Upper lobe of left lung (tissue), 6 donors: Measurements from ENCODE around the gene DYNC2H1. TPM values are rescaled to one million over a fixed set of nuclear protein-coding genes. Genes with fewer than 3 reads are reported as not detected.

Experiments
- ATAC-seq, 2 donors: fragments of 200-7000 bp; cut with Tn5 transposase; one replicate each; pipeline ENCODE4 v1.9.1; 2022; ENCODE audit warnings: mild to moderate bottlenecking in 2 of 2, moderate library complexity in 2 of 2; ENCODE audit not compliant: low FRiP score in 2 of 2
- DNase-seq, 2 donors: peaks; one replicate each; pipeline ENCODE4 v3.0.0-alpha.2; 2019 to 2020
- H3K27ac ChIP-seq, 4 donors: fragments of 200-600 bp; sonication (generic); one replicate each; pipeline ENCODE4 v1.5.1; 2016 to 2019
- H3K27me3 ChIP-seq, 4 donors: fragments of 200-600 bp; sonication (generic); one replicate each; pipeline ENCODE4 v1.5.1; 2017 to 2019
- H3K36me3 ChIP-seq, 4 donors: fragments of 200-600 bp; sonication (generic); one replicate each; pipeline ENCODE4 v1.5.1; 2016 to 2019
- H3K4me1 ChIP-seq, 4 donors: fragments of 200-600 bp; sonication (generic); one replicate each; pipeline ENCODE4 v1.5.1; 2018 to 2019
- H3K4me3 ChIP-seq, 4 donors: fragments of 200-600 bp; sonication (generic); one replicate each; pipeline ENCODE4 v1.5.1; 2017 to 2019; ENCODE audit warnings: mild to moderate bottlenecking in 2 of 4, moderate library complexity in 1 of 4
- H3K9me3 ChIP-seq, 4 donors: fragments of 200-600 bp; sonication (generic); one replicate each; pipeline ENCODE4 v1.5.1; 2018 to 2019
- EP300 ChIP-seq, 4 donors: sonication (generic); formaldehyde crosslinking; IDR thresholded peaks; one replicate each; pipeline ENCODE4 v1.5.1; 2017; ENCODE audit warnings: antibody characterized with exemption in 4 of 4, control low read depth in 2 of 4
- POLR2A ChIP-seq, 4 donors: fragments of 450-650 bp; IDR thresholded peaks; one replicate each; pipeline ENCODE4 v1.5.1; 2016 to 2017; ENCODE audit warnings: antibody characterized with exemption in 4 of 4, mild to moderate bottlenecking in 2 of 4
- POLR2AphosphoS5 ChIP-seq, 2 donors: sonication (generic); formaldehyde crosslinking; IDR thresholded peaks; one replicate each; pipeline ENCODE4 v1.5.1; 2017; ENCODE audit warnings: antibody characterized with exemption in 2 of 2
- WGBS, 2 donors: methylation state at CpG; one replicate each; pipeline ENCODE4 v1.1.5; 2017 to 2018; 5-methylcytosine and 5-hydroxymethylcytosine counted together
- total RNA-seq, 6 donors: library from RNA; depleted of rRNA in 4 of 6; stranded (reverse); fragments of >200 nt in 4 of 6; gene quantifications; one replicate each; pipeline versions ENCODE4 v1.1.0 to v1.2.1, GENCODE V29; 2016 to 2021
- TF ChIP-seq, protein P1 (sequence below), 6 experiments: fragments of 450-650 bp in 4 of 6; fragments of 200-600 bp in 2 of 6; sonication (generic) in 2 of 6; IDR thresholded peaks; one replicate each; pipeline ENCODE4 v1.5.1; 2016 to 2019; ENCODE audit warnings: antibody characterized with exemption in 6 of 6
- donor health status: DM: no; HTN: no; CAD: no; lungs with moderate emphysema.
- donor health status: DM: no; HTN: yes; CAD: no; lungs with severe emphysema.

Gene DYNC2H1
- total RNA-seq, 6 donors from 2014 or later, result 11.1 to 62.4 (median 23.2) TPM

DNA sequence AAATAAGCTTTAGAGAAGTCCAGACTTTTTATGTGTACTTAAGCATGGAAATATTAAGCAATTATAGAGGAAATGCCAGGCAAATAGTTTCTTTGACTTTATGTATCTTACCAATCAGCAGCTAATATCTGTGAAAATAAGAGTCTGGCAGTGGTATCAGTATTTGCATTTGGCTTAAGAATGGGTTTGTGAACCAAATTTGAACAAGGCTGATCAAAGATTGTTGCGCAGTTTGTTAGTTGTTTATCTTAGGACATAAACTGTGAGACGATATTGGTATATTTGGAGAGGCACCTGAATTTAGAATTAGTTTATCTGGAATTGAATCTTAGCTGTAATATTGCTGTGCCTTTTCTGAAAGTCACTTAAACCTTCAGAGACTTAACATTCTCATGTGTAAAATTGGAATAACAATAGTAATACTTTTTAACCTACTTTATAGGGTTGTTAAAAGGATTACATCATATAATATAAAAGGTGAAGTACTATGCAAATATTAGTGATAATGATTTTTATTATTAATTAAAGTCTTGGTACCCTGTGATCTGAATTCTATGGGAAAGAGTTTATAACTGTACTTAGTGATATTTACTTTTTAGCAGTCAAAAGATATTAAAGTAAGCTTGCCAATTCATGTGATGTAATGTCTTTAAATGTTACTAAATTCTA lies 66.4 kb downstream of the DYNC2H1 start:
- H3K9me3 ChIP-seq, result no peaks in the 10 kb centered on the region
- WGBS, 2 donors, result 56 to 61% methylated on average over 2 of the region's 2 CpGs
- TF ChIP-seq EP300 (IDR thresholded peaks at IDR 0.05) (no peak), POLR2A (IDR thresholded peaks at IDR 0.05) (no peak), POLR2AphosphoS5 (IDR thresholded peaks at IDR 0.05) (no peak)
- TF ChIP-seq, protein P1, sequence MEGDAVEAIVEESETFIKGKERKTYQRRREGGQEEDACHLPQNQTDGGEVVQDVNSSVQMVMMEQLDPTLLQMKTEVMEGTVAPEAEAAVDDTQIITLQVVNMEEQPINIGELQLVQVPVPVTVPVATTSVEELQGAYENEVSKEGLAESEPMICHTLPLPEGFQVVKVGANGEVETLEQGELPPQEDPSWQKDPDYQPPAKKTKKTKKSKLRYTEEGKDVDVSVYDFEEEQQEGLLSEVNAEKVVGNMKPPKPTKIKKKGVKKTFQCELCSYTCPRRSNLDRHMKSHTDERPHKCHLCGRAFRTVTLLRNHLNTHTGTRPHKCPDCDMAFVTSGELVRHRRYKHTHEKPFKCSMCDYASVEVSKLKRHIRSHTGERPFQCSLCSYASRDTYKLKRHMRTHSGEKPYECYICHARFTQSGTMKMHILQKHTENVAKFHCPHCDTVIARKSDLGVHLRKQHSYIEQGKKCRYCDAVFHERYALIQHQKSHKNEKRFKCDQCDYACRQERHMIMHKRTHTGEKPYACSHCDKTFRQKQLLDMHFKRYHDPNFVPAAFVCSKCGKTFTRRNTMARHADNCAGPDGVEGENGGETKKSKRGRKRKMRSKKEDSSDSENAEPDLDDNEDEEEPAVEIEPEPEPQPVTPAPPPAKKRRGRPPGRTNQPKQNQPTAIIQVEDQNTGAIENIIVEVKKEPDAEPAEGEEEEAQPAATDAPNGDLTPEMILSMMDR (IDR thresholded peaks at IDR 0.05), result no peak
- ATAC-seq (no peak), DNase-seq (no peak)
- no peak overlapping the region for H3K4me3 ChIP-seq
- no peak overlapping the region for H3K27ac ChIP-seq
- H3K4me1 ChIP-seq, result no peaks in the 10 kb centered on the region
- no peaks in the 10 kb centered on the region for H3K27me3 ChIP-seq
- H3K36me3 ChIP-seq, result peaks cover 0 to 10% (median 0%) of the 10 kb centered on the region in 4 donors

DNA sequence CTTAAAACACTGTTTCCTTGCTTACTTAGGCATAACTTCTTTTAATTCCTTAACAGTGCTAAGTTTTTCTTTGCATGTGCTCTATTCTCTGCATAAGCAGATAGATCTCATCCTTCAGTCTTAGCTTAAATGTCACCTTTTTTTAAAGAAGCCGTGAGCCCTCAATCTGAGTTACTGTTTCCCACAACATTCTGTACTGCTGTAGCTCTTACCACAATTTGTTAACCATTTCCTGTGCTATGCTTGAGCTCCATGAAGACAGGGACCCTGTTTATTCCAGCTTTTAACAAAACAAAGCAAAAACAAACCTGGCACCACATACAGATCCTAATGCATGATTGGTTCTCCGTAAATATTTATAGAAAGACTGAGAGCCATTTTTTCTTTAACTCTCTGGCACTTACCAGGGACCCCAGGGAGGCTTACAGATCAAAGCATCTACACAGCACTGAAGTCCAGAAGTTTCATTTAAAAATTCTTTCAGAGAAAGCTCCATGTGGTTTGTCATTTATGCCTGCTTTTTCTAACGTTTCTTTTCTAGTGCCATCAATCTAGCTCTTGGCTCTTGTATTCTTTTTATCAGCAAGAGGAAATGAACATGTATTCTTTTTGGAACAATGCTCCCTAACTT lies 74.9 kb downstream of the DYNC2H1 start:
- WGBS, 2 donors, result 21 to 39% methylated on average over 3 of the region's 3 CpGs
- no peaks in the 10 kb centered on the region for H3K4me1 ChIP-seq
- ATAC-seq, result no peak
- H3K27ac ChIP-seq, result no peak overlapping the region
- DNase-seq, result no peak
- peaks cover 0 to 10% (median 1%) of the 10 kb centered on the region in 4 donors for H3K36me3 ChIP-seq
- TF ChIP-seq POLR2AphosphoS5 (IDR thresholded peaks at IDR 0.05) (no peak), EP300 (IDR thresholded peaks at IDR 0.05) (no peak), POLR2A (IDR thresholded peaks at IDR 0.05) (no peak)
- TF ChIP-seq, protein P1 (IDR thresholded peaks at IDR 0.05), result no peak
- H3K9me3 ChIP-seq, result no peaks in the 10 kb centered on the region
- no peak overlapping the region for H3K4me3 ChIP-seq
- H3K27me3 ChIP-seq, result no peaks in the 10 kb centered on the region

DNA sequence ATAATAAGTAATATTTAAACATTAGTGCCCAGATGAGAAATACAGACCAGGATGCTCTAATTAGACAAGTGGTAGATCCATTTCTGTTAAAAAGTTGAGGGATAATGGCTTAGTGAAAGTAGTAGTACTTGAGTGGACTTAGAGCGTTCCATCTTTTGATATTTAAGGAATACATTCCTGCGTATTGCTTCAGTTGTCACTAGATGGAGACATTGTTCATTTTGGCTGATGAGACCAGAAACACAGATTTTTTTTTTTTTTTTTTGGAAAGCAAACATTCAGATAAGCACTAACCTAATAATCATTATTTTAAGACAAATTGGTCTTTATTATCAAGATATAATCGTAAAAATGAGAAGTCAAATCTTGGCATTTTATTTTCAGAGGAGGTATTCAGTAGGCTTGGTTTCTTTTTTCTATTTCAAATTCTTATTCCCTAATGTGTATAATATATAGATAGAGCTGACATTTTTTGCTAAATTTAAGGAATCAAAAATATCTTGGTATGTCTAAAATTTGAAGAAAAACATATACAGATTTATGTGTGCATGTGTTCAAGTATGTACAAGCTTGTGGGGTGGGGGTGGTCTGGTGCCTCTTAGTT lies 92.9 kb downstream of the DYNC2H1 start:
- 70 to 80% methylated on average over 3 of the region's 3 CpGs for WGBS, 2 donors
- DNase-seq (no peak), ATAC-seq (no peak)
- Histone ChIP-seq H3K27ac (no peak overlapping the region), H3K27me3 (no peaks in the 10 kb centered on the region), H3K9me3 (no peaks in the 10 kb centered on the region), H3K4me1 (no peaks in the 10 kb centered on the region), H3K36me3 (peaks cover 0 to 41% (median 5%) of the 10 kb centered on the region in 4 donors), H3K4me3 (no peak overlapping the region)
- TF ChIP-seq EP300 (IDR thresholded peaks at IDR 0.05), result no peak
- TF ChIP-seq, protein P1 (IDR thresholded peaks at IDR 0.05), result peak in 3 of 6 experiments; percentile 17 to 21 (median 18)

DNA sequence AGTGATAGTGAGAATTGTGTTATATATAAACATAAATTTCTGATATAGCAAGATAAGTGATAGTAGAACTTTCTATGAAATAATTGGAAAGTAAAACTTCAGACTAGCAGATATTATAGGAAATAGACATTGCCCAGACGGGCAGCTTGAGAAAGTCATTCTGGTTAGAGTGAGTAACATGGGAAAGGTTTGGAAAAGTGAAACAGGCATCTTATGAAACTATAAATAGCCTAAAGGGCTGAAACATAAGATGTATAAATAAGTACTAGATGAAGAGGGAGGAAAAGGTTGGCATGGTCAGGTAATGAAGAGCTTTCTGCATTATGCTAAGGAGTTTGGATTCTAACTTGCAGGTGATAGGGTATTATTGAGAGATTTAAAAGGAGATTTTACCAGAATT lies 101.3 kb downstream of the DYNC2H1 start:
- TF ChIP-seq POLR2AphosphoS5 (IDR thresholded peaks at IDR 0.05), result no peak
- TF ChIP-seq POLR2A (IDR thresholded peaks at IDR 0.05), result no peak
- TF ChIP-seq, protein P1 (IDR thresholded peaks at IDR 0.05), result no peak
- TF ChIP-seq EP300 (IDR thresholded peaks at IDR 0.05), result no peak
- no peak overlapping the region for H3K27ac ChIP-seq
- no peaks in the 10 kb centered on the region for H3K36me3 ChIP-seq
- H3K27me3 ChIP-seq, result no peaks in the 10 kb centered on the region
- H3K9me3 ChIP-seq, result no peaks in the 10 kb centered on the region
- no peaks in the 10 kb centered on the region for H3K4me1 ChIP-seq
- no peak overlapping the region for H3K4me3 ChIP-seq
- DNase-seq, result no peak
- WGBS, 2 donors, result 66 to 84% methylated on average over 1 of the region's 1 CpG
- no peak for ATAC-seq
